Mucosa of stomach (tissue), 1 donor: ENCODE data around the gene MAP2K3.

ENCODE experiments used
- H3K27me3 ChIP-seq: one replicate; pipeline ENCODE4 v1.7.0; 2013; ENCODE audit warnings: mild to moderate bottlenecking, low read length; ENCODE audit not compliant: control insufficient read depth, insufficient read depth
- H3K36me3 ChIP-seq: one replicate; pipeline ENCODE4 v1.7.0; 2013; ENCODE audit warnings: low read length; ENCODE audit not compliant: control insufficient read depth, insufficient read depth
- H3K4me1 ChIP-seq: one replicate; pipeline ENCODE4 v1.7.0; 2013; ENCODE audit warnings: mild to moderate bottlenecking, low read length; ENCODE audit not compliant: control insufficient read depth, insufficient read depth
- H3K4me3 ChIP-seq: one replicate; pipeline ENCODE4 v1.7.0; 2013; ENCODE audit warnings: low read length
- H3K9ac ChIP-seq: one replicate; pipeline ENCODE4 v1.7.0; 2013; ENCODE audit warnings: mild to moderate bottlenecking, low read length, moderate library complexity
- H3K9me3 ChIP-seq: one replicate; pipeline ENCODE4 v1.7.0; 2013; ENCODE audit warnings: mild to moderate bottlenecking, low read length, moderate library complexity; ENCODE audit not compliant: control insufficient read depth
- donor health status: Pancreatic carcinoma.

MAP2K3 gene

GRCh38 chr17:21284319-21285163 lies at the start of gene MAP2K3:
Gene MAP2K3 (plus strand): TSS chr17:21284711. CDS start chr17:21284921, 210 bp downstream.
- Histone ChIP-seq H3K9me3 (no peaks in the 10 kb centered on the region), H3K9ac (peak within 1 kb of the TSS; percentile 71), H3K36me3 (no peaks in the 10 kb centered on the region), H3K4me3 (peak within 1 kb of the TSS; percentile 95), H3K4me1 (peaks cover 39% of the 10 kb centered on the region), H3K27me3 (peaks cover 3% of the 10 kb centered on the region)

- Histone ChIP-seq H3K4me3 (no peak overlapping the region), H3K4me1 (no peaks in the 10 kb centered on the region), H3K27me3 (no peaks in the 10 kb centered on the region), H3K9me3 (no peaks in the 10 kb centered on the region), H3K36me3 (no peaks in the 10 kb centered on the region), H3K9ac (no peak overlapping the region)
Observed at GRCh38 chr17:21235921-21236320, 48.6 kb upstream of the MAP2K3 start.

GRCh38 chr17:21239680-21240368 lies 44.7 kb upstream of the MAP2K3 start:
- Histone ChIP-seq H3K4me1 (no peaks in the 10 kb centered on the region), H3K4me3 (no peak overlapping the region), H3K36me3 (no peaks in the 10 kb centered on the region), H3K27me3 (no peaks in the 10 kb centered on the region), H3K9ac (no peak overlapping the region), H3K9me3 (no peaks in the 10 kb centered on the region)

- Histone ChIP-seq H3K36me3 (no peaks in the 10 kb centered on the region), H3K4me1 (no peaks in the 10 kb centered on the region), H3K4me3 (no peak overlapping the region), H3K9me3 (no peaks in the 10 kb centered on the region), H3K9ac (no peak overlapping the region), H3K27me3 (no peaks in the 10 kb centered on the region)
Observed at GRCh38 chr17:21240369-21241055, 44.0 kb upstream of the MAP2K3 start.

GRCh38 chr17:21241564-21241963 lies 42.9 kb upstream of the MAP2K3 start:
- Histone ChIP-seq H3K9me3 (no peaks in the 10 kb centered on the region), H3K27me3 (no peaks in the 10 kb centered on the region), H3K4me3 (no peak overlapping the region), H3K9ac (no peak overlapping the region), H3K4me1 (no peaks in the 10 kb centered on the region), H3K36me3 (no peaks in the 10 kb centered on the region)

- H3K27me3 ChIP-seq, result no peaks in the 10 kb centered on the region
- no peaks in the 10 kb centered on the region for H3K36me3 ChIP-seq
- no peak overlapping the region for H3K4me3 ChIP-seq
- H3K4me1 ChIP-seq, result no peaks in the 10 kb centered on the region
- H3K9me3 ChIP-seq, result no peaks in the 10 kb centered on the region
- H3K9ac ChIP-seq, result no peak overlapping the region
Observed at GRCh38 chr17:21242026-21242697, 42.3 kb upstream of the MAP2K3 start.

GRCh38 chr17:21242780-21243515 lies 41.6 kb upstream of the MAP2K3 start:
- Histone ChIP-seq H3K4me3 (no peak overlapping the region), H3K36me3 (no peaks in the 10 kb centered on the region), H3K9me3 (no peaks in the 10 kb centered on the region), H3K27me3 (no peaks in the 10 kb centered on the region), H3K9ac (no peak overlapping the region), H3K4me1 (no peaks in the 10 kb centered on the region)

- no peaks in the 10 kb centered on the region for H3K9me3 ChIP-seq
- no peak overlapping the region for H3K4me3 ChIP-seq
- H3K4me1 ChIP-seq, result no peaks in the 10 kb centered on the region
- no peak overlapping the region for H3K9ac ChIP-seq
- H3K36me3 ChIP-seq, result no peaks in the 10 kb centered on the region
- H3K27me3 ChIP-seq, result no peaks in the 10 kb centered on the region
Observed at GRCh38 chr17:21243516-21244303, 40.8 kb upstream of the MAP2K3 start.

- Histone ChIP-seq H3K27me3 (no peaks in the 10 kb centered on the region), H3K4me1 (no peaks in the 10 kb centered on the region), H3K9ac (no peak overlapping the region), H3K9me3 (no peaks in the 10 kb centered on the region), H3K36me3 (no peaks in the 10 kb centered on the region), H3K4me3 (no peak overlapping the region)
Observed at GRCh38 chr17:21245639-21246084, 38.8 kb upstream of the MAP2K3 start.

GRCh38 chr17:21246698-21247097 lies 37.8 kb upstream of the MAP2K3 start:
- H3K4me1 ChIP-seq, result no peaks in the 10 kb centered on the region

More at GRCh38 chr17:21246698-21247097, 37.8 kb upstream of the MAP2K3 start:
- Histone ChIP-seq H3K4me3 (no peak overlapping the region), H3K9ac (no peak overlapping the region), H3K36me3 (no peaks in the 10 kb centered on the region), H3K27me3 (no peaks in the 10 kb centered on the region), H3K9me3 (no peaks in the 10 kb centered on the region)
